ENCODE results near the gene VWA2.

Gene VWA2

DNA sequence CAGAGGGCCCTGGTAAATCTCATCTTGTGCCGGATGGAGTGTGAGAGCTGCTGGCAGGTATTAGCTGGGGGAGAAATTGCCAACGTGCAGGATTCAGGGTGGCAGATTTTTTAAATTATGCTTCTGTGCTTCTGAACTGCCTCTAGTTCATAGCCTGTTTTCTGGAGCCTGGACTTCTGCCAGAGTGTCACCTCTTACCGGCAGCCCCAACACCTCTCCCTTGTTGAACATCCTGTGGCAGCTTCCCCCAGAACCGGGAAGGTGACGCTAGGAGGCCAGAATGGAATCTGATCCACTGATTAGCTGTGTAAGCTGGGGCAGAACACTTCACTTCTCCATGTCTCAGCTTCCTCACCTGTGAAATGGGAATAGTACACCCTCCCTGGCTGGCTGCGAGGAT is 5.1 kb downstream of the VWA2 start:
- DNase-seq (ENCODE audit: low read depth): no peak
- H3K4me3 ChIP-seq (ENCODE audit: control insufficient read depth, low read depth, low read length): no peak overlapping the region
- TF ChIP-seq, protein P1, sequence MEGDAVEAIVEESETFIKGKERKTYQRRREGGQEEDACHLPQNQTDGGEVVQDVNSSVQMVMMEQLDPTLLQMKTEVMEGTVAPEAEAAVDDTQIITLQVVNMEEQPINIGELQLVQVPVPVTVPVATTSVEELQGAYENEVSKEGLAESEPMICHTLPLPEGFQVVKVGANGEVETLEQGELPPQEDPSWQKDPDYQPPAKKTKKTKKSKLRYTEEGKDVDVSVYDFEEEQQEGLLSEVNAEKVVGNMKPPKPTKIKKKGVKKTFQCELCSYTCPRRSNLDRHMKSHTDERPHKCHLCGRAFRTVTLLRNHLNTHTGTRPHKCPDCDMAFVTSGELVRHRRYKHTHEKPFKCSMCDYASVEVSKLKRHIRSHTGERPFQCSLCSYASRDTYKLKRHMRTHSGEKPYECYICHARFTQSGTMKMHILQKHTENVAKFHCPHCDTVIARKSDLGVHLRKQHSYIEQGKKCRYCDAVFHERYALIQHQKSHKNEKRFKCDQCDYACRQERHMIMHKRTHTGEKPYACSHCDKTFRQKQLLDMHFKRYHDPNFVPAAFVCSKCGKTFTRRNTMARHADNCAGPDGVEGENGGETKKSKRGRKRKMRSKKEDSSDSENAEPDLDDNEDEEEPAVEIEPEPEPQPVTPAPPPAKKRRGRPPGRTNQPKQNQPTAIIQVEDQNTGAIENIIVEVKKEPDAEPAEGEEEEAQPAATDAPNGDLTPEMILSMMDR (conservative IDR thresholded peaks at IDR 0.05; ENCODE audit: control insufficient read depth, insufficient read depth, low read depth, low read length): no peak

DNA sequence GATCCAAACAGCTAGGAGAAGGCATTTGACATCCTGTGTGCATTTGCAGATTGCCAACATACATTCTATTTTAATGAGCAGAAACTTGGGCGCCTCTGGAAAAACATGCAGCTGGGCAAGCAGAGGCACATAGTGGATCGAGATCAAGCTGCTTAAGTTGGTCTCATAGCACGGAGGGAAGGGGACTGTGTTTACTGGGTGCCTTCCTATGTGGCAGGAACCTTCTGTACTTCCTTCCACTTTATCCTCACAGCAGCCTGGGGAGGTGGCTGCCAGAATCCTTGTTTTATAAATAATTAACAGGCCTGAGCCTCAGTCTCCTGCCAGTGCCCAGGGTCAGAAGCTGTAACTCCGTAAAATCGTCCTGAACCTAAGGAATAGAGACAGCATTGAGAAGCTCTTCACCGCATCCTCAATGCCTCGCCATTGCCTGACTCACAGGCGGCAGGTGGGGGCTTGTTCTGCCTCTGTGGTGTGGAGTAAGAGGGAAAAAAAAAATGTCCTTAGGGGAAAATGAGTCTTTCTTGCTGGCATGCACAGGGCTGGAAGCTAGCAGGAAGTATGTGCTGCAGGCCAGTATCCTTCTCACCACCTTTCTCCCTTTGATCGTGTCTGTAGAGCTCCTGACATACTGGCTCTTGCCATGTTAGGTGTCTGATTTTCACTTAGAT is 6.2 kb downstream of the VWA2 start:
- TF ChIP-seq, protein P1 (conservative IDR thresholded peaks at IDR 0.05; ENCODE audit: control insufficient read depth, insufficient read depth, low read depth, low read length): no peak
- no peak overlapping the region for H3K4me3 ChIP-seq (ENCODE audit: control insufficient read depth, low read depth, low read length)
- DNase-seq (ENCODE audit: low read depth): no peak

DNA sequence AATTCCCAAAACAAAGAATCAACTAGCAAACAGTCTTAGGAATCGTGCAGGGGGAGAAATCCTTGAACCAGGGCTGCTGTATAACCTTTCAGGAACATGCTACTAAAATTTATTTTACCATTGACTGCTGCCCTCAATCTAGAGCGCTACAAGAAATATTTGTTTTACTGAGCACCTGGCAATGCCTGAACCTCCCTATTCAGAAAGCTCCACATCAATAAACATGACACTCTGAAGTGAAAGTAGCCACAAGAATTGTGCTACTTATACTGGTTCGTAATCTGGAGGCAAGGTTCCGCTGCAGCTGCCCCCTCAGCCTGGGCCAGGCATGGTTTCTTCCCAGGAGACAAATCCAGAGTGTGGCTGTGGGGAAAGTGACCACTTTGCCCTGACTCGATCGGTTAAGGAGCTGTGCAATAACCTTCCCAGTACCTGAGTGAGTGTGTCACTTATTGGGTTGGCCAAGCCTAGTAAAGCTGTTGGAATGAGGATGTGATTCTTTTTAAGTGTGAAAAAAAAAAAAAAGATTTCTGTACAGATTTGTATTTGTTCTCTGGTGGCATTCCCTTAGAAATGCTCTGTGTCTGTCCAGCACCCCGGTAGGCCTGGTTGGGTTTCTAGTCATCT is 7.7 kb downstream of the VWA2 start:
- TF ChIP-seq, protein P1 (conservative IDR thresholded peaks at IDR 0.05; ENCODE audit: control insufficient read depth, insufficient read depth, low read depth, low read length): no peak
- no peak overlapping the region for H3K4me3 ChIP-seq (ENCODE audit: control insufficient read depth, low read depth, low read length)

DNA sequence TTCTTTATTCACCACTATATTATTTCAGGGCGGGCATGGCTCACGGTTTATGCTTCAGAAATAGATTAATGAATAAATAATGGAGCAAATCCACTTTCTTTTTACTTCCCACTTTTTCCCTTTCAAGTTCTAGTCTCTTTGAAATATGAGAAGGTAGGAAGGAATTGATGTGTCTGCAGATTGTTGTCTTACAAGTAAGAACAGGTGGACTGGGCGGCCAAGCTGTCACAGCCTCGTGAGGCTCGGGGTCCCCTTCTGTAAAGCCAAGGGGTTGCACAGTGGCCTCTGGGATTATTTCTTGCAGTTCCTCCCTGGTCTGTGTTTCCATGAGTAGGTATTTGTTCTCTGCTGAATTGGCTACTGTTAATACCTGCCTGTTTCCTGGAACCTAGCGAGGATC is 11.2 kb downstream of the VWA2 start:
- DNase-seq (ENCODE audit: low read depth): no peak
- no peak overlapping the region for H3K4me3 ChIP-seq (ENCODE audit: control insufficient read depth, low read depth, low read length)
- TF ChIP-seq, protein P1 (conservative IDR thresholded peaks at IDR 0.05; ENCODE audit: control insufficient read depth, insufficient read depth, low read depth, low read length): no peak

More for the DNA sequence above, 7.7 kb downstream of the VWA2 start:
- no peak for DNase-seq (ENCODE audit: low read depth)

DNA sequence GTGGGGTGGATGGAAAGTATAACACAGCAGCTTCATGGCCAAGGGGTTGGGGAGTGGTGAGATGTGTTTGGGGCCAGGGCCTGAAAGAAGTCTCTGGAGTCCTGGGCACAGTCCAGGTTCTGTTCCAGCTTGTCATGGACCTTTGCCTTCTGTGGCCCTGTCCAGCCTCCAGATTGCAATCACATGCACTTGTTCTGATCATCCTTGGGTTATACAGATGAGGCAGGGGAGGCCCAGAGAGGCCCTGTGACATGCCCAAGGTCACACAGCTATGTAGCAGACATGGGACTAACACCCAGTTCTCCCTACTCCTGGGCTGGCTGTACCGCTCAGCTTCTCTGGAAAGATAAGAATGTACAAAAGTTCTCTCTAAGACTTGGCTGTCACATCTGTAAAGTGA is 11.7 kb downstream of the VWA2 start:
- DNase-seq (ENCODE audit: low read depth): no peak
- TF ChIP-seq, protein P1 (conservative IDR thresholded peaks at IDR 0.05; ENCODE audit: control insufficient read depth, insufficient read depth, low read depth, low read length): no peak
- H3K4me3 ChIP-seq (ENCODE audit: control insufficient read depth, low read depth, low read length): no peak overlapping the region

DNA sequence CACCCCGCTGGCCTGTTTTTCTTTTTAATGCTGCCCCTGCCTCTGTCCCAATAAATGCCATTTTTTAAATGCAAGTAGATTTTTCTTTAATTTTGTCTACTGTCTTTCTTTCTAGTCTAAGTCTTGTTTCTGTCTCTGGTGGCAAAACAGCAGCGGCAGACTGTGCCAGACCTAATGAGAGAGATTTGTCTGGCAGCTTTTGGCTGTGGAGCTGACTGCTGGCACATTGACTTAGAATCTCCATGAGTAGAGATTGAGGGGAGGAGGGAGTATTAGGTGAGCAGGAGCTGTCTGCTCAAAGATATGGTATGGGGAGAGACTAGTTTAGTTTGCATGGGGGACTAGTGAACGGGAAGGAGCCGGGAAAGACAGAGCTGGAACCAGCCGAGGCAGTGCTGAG is 13.0 kb downstream of the VWA2 start:
- DNase-seq (ENCODE audit: low read depth): no peak
- TF ChIP-seq, protein P1 (conservative IDR thresholded peaks at IDR 0.05; ENCODE audit: control insufficient read depth, insufficient read depth, low read depth, low read length): no peak
- no peak overlapping the region for H3K4me3 ChIP-seq (ENCODE audit: control insufficient read depth, low read depth, low read length)
